GM04503 (cell line): Measurements from ENCODE around the gene CAMK2B.

Source experiments
- DNase-seq: peaks from one replicate; pipeline ENCODE4 v3.0.0-alpha.2; 2012; ENCODE audit warnings: low read depth

CAMK2B gene

DNA sequence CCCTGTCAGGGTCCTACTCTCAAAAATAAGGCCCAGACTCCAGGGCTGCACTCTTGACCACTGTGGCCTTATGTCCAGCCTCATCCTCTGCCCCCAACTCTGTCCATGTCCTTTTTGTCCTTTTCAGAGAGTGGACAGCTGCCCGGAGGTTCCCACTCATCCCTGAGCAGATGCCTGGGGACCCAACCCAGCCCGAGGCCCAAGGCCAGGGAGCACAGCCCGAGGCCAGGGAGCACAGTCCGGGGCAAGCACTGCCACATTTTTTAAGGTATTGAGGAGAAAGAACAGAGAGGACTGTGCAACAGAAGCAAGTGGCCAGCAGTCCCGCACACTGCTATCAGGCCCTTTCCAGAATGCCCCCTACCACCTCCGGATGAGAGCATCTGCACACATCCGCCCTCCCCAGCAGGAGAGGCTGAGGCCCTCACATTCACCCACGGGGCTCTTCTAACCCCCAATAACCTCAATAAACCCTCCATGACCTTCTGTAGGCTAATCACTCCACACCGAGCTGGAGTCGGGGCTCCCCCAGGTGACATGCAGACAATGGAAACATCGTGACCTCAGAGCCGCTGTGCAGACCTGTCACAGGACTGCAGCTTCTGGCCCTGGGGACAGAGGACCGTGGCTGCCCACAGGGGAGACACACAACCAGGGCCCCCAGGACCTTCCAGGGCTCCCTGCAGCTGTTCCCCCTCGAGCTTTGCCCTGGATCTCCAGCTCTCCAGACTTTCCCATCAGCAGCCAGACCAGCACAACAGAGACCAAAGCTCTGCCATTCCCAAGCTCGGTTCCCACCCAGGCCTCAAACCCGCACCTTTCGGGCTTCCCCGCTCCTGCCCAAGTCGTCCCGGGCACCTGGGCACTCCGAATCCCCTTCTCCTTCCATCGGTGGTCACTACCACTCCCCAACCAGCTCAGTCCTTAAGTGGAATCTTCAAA is 51.4 kb downstream of the CAMK2B start:
- no peak for DNase-seq

DNA sequence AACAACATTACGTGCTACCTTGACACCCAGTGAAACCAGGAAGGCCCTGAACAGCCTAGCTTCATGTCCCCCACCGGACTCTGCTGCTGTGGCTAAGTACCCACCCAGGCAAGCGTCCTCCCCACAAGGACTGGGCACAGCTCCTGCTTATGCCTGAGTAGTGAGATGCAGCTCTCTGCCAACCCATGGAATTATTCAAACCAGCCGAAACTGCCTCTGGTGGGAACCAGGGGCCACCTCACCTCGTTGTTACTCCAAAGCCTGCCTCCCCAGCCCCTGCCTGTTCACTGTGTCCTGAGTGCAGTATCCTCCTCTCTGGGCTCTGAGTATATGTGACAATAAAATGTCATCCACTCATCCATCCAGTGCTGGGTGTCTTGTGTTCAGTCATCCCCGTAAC is 52.4 kb downstream of the CAMK2B start:
- no peak for DNase-seq

DNA sequence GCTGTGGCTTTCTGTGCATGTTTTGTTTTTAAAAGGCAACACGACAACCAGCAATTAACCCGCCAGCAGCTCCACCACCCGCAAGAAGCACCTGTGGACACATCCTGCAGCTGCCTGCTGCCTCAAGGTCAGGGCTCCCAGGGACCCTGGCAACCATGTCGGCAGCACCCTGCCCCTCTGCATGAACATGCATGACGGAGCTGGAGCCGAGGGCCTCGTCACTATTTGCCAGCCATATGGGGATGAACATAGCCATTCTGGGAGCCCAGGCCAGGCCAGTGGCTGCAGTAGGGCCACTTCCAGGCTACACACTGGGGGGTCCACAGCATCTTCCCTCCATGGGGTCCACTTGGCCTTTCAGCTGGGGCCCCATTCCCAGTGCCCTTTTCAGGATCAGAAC is 52.9 kb downstream of the CAMK2B start:
- DNase-seq = no peak

GRCh38 chr7:44269943-44270493 is 55.4 kb downstream of the CAMK2B start:
- no peak for DNase-seq

DNA sequence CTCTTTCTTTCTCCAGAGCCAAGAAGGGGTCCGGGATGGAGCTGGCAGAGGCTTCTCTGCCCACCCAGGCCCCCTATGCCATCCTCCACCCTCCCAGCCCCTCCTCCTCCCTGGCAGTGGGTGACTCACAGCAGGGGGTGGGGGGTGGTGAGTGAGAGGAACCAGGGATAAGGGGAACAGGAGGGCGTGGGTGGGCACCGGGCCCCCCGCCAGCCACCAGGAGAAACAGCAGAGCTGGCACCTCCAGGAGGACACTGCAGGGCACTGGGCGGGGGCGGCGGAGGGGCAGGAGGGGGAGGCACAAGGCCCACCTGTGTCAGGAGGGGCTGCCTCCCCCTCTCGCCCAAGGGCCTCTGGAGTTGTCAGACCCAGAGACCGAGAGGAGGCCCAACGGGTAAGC is 56.0 kb downstream of the CAMK2B start:
- DNase-seq = no peak

- DNase-seq = no peak
Observed at GRCh38 chr7:44268671-44269070, 56.7 kb downstream of the CAMK2B start.

DNA sequence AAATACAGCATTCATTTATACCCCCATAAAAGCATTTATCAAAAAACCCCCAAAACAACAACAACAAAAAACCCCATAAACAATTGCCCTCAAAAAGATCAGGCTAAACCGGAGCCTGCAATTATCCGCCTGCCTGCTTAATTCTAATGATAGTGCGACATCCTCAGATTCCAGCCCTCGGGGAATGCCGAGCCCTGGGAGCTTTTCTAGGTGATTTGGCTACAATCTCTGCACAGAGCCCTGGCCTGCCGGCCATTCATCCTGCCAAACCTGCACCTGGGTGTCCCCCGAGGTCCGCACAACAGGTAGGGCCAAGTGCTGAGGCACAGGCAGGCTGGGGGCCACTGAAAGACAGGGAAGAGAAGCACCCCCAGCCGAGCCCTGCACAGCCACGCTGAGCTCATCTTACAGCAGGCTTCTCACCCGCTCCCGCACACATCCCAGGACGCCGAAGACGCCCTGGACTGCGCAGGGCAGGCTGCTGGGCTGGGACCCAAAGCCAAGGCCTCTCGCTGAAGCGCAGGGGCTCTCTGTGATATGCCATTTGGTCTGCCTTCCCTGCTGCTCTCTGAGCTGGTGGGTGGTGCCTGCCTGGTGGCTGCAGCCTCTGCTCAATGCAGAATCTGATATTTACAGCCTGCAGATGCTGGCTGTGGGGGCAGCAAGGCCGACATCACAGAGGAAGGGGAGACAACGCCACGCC is 57.5 kb downstream of the CAMK2B start:
- no peak for DNase-seq

DNA sequence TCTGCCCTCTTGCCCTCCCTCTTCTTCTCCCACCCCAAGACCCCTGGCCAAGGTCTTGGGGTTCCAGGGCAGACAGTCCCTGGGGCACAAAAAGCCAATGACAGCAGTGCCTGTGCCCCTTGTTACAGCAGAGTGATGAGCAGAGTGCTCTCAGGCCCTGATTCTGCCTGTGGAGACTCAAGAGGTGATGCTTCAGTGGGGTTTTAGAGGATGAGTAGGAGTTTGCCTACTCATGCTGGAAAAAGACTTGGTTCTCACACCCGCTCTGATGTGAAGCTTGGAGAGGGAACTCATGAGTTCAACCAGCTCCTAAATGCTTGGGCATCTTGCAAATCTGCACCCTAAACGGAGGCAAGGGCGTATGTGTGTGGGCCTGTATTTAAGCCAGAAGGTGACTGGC is 58.2 kb downstream of the CAMK2B start:
- DNase-seq = no peak

DNA sequence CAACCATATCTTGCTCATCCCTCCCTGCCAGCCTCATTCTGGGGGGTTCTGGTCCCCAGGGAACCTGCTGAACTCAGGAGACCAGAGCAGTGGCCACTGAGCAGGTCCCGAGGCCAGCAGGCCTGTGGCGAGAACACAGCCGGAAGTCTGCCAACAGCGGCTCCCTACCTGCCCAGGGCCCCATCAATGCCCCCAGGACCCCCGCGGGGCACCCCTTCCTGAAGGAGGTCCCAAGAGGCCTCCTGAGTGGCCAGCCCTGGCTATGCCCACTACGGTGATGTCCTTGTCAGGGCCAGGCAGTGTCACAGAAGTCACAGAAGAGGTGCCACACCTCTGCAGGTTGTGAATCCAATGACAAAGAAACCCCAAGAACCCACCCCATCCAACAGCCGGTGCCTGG is 58.9 kb downstream of the CAMK2B start:
- no peak for DNase-seq

GRCh38 chr7:44265728-44266127 is 59.7 kb downstream of the CAMK2B start:
- no peak for DNase-seq

DNA sequence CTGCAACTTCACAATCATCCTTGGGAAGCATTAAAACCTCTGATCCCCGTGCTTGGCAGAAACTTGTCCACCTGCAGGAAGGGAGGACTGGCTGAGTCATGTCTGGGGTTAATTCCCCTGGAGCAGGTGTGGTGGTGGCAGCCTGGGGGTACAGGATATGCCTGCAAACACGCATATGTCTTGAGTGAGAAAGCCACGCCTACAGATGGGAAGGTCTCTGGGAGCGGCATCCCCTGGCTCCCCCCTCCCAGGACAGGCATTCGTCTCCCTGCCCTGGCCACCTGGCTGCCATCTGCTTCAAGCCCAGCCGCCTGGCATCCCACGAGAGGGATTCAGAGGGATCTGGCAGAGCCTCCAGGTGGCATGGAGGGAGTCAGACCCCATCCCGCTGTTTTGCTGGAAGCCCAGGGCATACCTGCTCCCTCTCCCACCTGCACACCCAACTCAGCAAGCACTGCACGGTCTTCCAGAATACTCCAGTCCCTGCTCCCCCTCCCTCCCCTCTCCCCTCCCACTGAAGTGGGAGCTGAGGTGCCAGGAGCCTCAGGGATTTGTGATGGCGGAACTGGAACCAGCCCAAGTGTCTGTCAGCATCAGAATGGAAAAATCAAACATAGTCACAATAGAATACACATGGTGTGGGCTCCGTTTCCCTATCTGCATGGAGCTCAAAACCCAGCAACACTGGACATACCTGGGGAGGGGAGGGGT is 61.0 kb downstream of the CAMK2B start:
- DNase-seq = no peak

- DNase-seq = no peak
Observed at GRCh38 chr7:44263326-44264082, 61.9 kb downstream of the CAMK2B start.

DNA sequence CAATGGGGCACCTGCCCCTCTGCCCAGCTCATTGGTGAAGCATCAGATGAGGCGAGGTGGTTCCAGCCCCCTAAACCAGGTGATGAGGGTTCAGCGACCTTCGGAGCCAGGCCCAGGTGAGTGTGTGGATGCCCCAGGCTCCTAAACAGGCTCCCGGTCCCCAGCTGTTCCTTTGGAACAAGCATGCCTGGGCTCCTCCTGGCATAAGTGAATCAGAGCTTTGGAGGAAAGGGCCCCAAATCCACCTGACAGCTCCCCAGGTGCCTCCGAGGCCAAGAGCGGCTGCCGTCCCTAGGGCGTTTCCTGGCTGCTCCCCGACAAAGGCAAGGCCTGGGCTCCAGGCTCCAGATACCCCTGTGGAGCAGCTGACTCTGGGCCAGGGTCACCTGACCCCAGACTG is 63.4 kb downstream of the CAMK2B start:
- DNase-seq = no peak

DNA sequence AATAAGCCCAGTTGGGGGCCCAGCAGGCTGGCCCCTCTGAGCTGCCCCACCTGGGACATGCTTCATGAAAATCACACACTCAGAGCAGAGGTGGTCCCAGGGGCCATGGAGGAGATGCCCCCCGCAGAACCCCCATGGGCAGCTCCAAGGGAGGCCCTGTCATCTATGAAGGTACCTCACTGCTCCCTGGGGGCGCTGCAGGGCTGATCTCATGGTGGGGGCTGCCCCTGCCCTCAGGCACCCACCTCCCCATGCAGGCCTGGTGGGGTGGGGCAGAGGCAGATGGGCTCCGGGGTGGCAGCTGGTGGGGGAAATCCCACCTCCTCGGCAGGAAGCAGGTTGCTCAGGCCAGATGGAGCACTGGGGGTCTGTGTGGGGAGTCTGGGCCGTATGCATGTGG is 64.2 kb downstream of the CAMK2B start:
- no peak for DNase-seq

GRCh38 chr7:44259547-44260457 is 65.6 kb downstream of the CAMK2B start:
- peak; percentile 97 for DNase-seq

DNA sequence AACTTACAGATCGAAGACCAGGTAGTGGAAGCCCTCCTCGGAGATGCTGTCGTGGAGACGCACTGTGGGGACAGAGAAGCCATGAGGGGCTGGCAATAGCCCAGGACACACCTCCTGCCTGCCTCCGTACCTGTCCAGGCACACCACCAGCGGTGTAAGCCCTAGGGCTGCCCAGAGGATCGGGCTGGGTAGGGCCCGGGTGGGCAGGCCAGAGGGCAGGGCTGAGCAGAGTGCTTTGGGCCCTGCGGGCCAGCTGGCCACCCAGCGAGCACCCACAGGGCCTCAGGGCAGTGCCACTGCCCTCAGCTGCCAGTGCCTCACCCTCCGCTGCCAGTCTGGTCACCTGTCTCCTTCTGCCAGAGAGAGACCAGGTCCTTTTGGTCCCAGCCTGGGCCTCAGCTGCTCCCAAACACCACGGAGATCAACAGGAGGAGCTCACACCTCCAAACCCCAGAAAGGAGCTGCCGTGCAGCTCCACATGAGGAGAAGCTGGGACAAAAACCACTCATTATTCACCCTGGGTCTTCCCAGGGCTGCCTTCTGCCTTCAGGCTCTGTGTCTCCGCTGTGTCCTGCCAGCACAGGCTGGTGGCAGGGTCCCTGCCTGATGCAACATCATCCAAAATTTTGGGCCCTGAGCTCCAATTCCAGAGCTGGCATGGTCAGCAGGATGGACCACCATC is 66.4 kb downstream of the CAMK2B start:
- no peak for DNase-seq

DNA sequence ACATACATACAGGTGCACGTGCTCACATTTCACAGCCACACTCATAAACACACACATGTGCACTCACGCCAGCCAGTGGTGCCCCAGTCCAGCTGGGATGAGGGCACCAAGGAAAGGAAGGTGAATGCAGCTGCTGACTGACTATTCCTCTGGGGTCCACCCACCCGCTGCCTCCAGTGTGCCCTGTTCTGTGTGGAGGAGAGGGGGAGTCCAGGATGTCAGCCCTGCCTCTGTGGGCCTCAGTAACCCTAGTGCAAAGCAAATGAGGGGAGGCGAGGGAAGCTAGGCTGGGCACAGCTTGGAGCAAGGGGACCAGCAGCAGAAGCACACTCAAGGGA is 67.0 kb downstream of the CAMK2B start:
- no peak for DNase-seq

GRCh38 chr7:44257618-44258422 is 67.6 kb downstream of the CAMK2B start:
- DNase-seq = peak; percentile 79

DNA sequence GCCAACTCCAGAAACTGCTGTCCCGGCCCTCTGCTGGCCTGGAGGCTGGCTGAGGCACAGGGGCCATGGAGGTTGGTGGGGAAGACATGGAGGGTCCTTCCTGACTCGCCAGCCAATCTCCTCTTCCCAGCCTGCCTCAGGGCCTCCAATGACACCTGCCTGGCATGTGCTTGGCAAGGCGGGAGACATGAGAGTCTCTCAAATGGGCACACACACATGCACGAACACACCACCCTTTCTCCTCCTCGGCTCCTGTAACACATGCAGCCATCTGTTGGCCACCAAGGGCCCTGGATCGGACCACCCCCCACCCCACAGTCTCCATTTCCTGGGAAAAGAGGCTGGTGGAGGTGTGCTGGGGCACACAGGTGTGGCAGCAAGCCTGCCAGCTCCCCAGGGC is 68.2 kb downstream of the CAMK2B start:
- DNase-seq = no peak
